MM.1S (cell line): Measurements from ENCODE around the gene ITPKC.

Source experiments
- EZH2phosphoT487 ChIP-seq: fragments of 300-600 bp; sonication (generic); IDR thresholded peaks from 2 replicates; pipeline ENCODE4 v1.6.1; 2018; ENCODE audit warnings: antibody characterized with exemption, low read length
- TF ChIP-seq, protein P1 (sequence below): fragments of 300-600 bp; sonication (generic); IDR thresholded peaks from 2 replicates; pipeline ENCODE4 v1.5.1; 2016; ENCODE audit warnings: antibody characterized with exemption, low read length, mixed read lengths

- TF ChIP-seq, protein P1, sequence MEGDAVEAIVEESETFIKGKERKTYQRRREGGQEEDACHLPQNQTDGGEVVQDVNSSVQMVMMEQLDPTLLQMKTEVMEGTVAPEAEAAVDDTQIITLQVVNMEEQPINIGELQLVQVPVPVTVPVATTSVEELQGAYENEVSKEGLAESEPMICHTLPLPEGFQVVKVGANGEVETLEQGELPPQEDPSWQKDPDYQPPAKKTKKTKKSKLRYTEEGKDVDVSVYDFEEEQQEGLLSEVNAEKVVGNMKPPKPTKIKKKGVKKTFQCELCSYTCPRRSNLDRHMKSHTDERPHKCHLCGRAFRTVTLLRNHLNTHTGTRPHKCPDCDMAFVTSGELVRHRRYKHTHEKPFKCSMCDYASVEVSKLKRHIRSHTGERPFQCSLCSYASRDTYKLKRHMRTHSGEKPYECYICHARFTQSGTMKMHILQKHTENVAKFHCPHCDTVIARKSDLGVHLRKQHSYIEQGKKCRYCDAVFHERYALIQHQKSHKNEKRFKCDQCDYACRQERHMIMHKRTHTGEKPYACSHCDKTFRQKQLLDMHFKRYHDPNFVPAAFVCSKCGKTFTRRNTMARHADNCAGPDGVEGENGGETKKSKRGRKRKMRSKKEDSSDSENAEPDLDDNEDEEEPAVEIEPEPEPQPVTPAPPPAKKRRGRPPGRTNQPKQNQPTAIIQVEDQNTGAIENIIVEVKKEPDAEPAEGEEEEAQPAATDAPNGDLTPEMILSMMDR = no peak
- no peak for TF ChIP-seq EZH2phosphoT487
Observed at GRCh38 chr19:40716482-40717324, at the start of gene ITPKC, which contains the start of gene COQ8B.
